Measurements from ENCODE around the gene IGFL1.
"Not testable (repeated sequence)": the region's sequence is repeated elsewhere in the genome, so short reads cannot be mapped to it uniquely, and the experiment has no call there.

Gene IGFL1

GRCh38 chr19:46225558-46226004 is 4.0 kb upstream of the IGFL1 start:
- DNase-seq (ENCODE audit: low read depth), result no peak

- DNase-seq (ENCODE audit: low read depth), result no peak
Measured at GRCh38 chr19:46226438-46226973, 3.0 kb upstream of the IGFL1 start.

GRCh38 chr19:46232029-46232428 is 2.5 kb downstream of the IGFL1 start:
- no peak for DNase-seq (ENCODE audit: low read depth)

- no peak for DNase-seq (ENCODE audit: low read depth)
Measured at GRCh38 chr19:46232468-46232867, 2.9 kb downstream of the IGFL1 start.

GRCh38 chr19:46232938-46233621 is 3.5 kb downstream of the IGFL1 start:
- DNase-seq (ENCODE audit: low read depth), result no peak

GRCh38 chr19:46233871-46234270 is 4.3 kb downstream of the IGFL1 start:
- not testable (repeated sequence) for DNase-seq (ENCODE audit: low read depth)

- DNase-seq (ENCODE audit: low read depth), result not testable (repeated sequence)
Measured at GRCh38 chr19:46238141-46238540, 8.6 kb downstream of the IGFL1 start.

- no peak for DNase-seq (ENCODE audit: low read depth)
Measured at GRCh38 chr19:46239193-46240024, 9.9 kb downstream of the IGFL1 start.

GRCh38 chr19:46240693-46241092 is 11.2 kb downstream of the IGFL1 start:
- DNase-seq (ENCODE audit: low read depth), result no peak

GRCh38 chr19:46241626-46242025 is 12.1 kb downstream of the IGFL1 start:
- DNase-seq (ENCODE audit: low read depth), result no peak

- not testable (repeated sequence) for DNase-seq (ENCODE audit: low read depth)
Measured at GRCh38 chr19:46243081-46243654, 13.6 kb downstream of the IGFL1 start.

GRCh38 chr19:46250076-46250735 is 20.7 kb downstream of the IGFL1 start:
- DNase-seq (ENCODE audit: low read depth), result no peak

- DNase-seq (ENCODE audit: low read depth), result no peak
Measured at GRCh38 chr19:46251416-46251815, 21.9 kb downstream of the IGFL1 start.

- DNase-seq (ENCODE audit: low read depth), result no peak
Measured at GRCh38 chr19:46254776-46255175, 25.2 kb downstream of the IGFL1 start.

GRCh38 chr19:46256855-46257254 is 27.3 kb downstream of the IGFL1 start:
- DNase-seq (ENCODE audit: low read depth), result no peak

- DNase-seq (ENCODE audit: low read depth), result not testable (repeated sequence)
Measured at GRCh38 chr19:46261501-46261900, 32.0 kb downstream of the IGFL1 start.

- peak; percentile 51 for DNase-seq (ENCODE audit: low read depth)
Measured at GRCh38 chr19:46262684-46263296, 33.2 kb downstream of the IGFL1 start.

GRCh38 chr19:46264801-46265200 is 35.3 kb downstream of the IGFL1 start:
- not testable (repeated sequence) for DNase-seq (ENCODE audit: low read depth)

- peak; percentile 69 for DNase-seq (ENCODE audit: low read depth)
Measured at GRCh38 chr19:46265217-46265828, 35.8 kb downstream of the IGFL1 start.

GRCh38 chr19:46269101-46269500 is 39.6 kb downstream of the IGFL1 start:
- no peak for DNase-seq (ENCODE audit: low read depth)
